ENCODE results near the gene DNAJB8.

GRCh38 chr3:128415200-128415772 lies 51.4 kb downstream of the DNAJB8 start:
- TF ChIP-seq CTCF (IDR thresholded peaks at IDR 0.05), result no peak
- no peak for TF ChIP-seq POLR2A (IDR thresholded peaks at IDR 0.05)
